Measurements from ENCODE around the gene SNU13.
A peak's percentile ranks its signal among the peaks of the same experiment; 100 is the strongest.
"Not testable (repeated sequence)": the region's sequence is repeated elsewhere in the genome, so short reads cannot be mapped to it uniquely, and the experiment has no call there.

Gene SNU13

DNA sequence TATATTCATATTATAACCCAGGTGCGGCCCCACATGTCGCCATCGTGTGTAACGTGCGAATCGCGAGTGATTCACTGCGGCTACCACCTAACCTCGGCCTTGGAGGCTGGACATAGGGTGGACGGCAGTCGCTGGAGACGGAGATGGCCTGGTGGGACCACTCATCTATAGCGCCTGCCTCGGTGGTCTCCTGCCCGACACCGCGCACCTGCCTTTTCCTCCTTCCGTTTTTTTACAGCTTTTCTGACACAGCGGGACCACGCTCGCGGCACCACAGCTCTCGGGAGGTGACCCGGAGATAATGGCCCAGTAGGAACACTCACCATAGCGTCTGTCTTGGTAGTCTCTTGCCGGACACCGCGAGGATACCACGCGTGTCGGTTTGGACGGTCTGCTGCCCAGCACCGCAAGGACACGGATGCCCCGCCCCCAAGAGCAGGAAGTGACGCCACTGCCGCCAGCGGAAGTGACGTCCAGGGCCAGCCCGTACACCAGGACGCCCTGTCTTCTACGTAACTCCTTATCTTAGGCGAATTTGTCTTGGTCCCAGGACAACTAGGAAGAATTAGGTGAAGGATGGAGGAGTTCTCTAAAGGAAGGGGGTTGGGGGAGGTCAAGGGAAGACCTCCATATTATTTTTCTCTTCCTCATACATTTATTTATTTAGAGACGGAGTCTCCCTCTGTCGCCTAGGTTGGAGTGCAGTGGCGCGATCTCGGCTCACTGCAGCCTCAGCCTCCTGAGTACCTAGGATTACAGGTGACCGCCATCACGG lies 6.4 kb downstream of the SNU13 start:
- TF ChIP-seq CTCF (IDR thresholded peaks at IDR 0.05; ENCODE audit: low read depth, low read length, missing control alignments): no peak
- DNase-seq (ENCODE audit: extremely low read depth, low read depth): no peak
- peak overlapping the region; percentile 49 for H3K4me3 ChIP-seq (replicated peaks; ENCODE audit: low read depth, low read length)

- H3K4me3 ChIP-seq (replicated peaks; ENCODE audit: low read depth, low read length): peak overlapping the region; percentile 49
- TF ChIP-seq CTCF (IDR thresholded peaks at IDR 0.05; ENCODE audit: low read depth, low read length, missing control alignments): no peak
These were observed 7.1 kb downstream of the SNU13 start for GRCh38 chr22:41681616-41682015.

GRCh38 chr22:41676134-41676533 lies 12.5 kb downstream of the SNU13 start:
- no peak overlapping the region for H3K4me3 ChIP-seq (replicated peaks; ENCODE audit: low read depth, low read length)
- no peak for DNase-seq (ENCODE audit: extremely low read depth, low read depth)
- TF ChIP-seq CTCF (IDR thresholded peaks at IDR 0.05; ENCODE audit: low read depth, low read length, missing control alignments): no peak

More at GRCh38 chr22:41681616-41682015, 7.1 kb downstream of the SNU13 start:
- DNase-seq (ENCODE audit: extremely low read depth, low read depth): no peak

- H3K4me3 ChIP-seq (replicated peaks; ENCODE audit: low read depth, low read length): no peak overlapping the region
- TF ChIP-seq CTCF (IDR thresholded peaks at IDR 0.05; ENCODE audit: low read depth, low read length, missing control alignments): no peak
- no peak for DNase-seq (ENCODE audit: extremely low read depth, low read depth)
These were observed 13.8 kb downstream of the SNU13 start for GRCh38 chr22:41674846-41675340.

GRCh38 chr22:41672780-41673509 lies 15.7 kb downstream of the SNU13 start:
- DNase-seq (ENCODE audit: extremely low read depth, low read depth): no peak
- TF ChIP-seq CTCF (IDR thresholded peaks at IDR 0.05; ENCODE audit: low read depth, low read length, missing control alignments): peak; percentile 42
- no peak overlapping the region for H3K4me3 ChIP-seq (replicated peaks; ENCODE audit: low read depth, low read length)

- H3K4me3 ChIP-seq (replicated peaks; ENCODE audit: low read depth, low read length); DNase-seq (ENCODE audit: extremely low read depth, low read depth): not testable (repeated sequence)
These were observed 16.6 kb downstream of the SNU13 start for GRCh38 chr22:41672096-41672495.

Data from HFF-Myc (cell line).